Esophagus muscularis mucosa (tissue), 2 donors: ENCODE measurements around the gene TTC27.
"Not testable (repeated sequence)": the region's sequence is repeated elsewhere in the genome, so short reads cannot be mapped to it uniquely, and the experiment has no call there.

Experiments used
- EP300 ChIP-seq: sonication (generic); formaldehyde crosslinking; IDR thresholded peaks from one replicate; pipeline ENCODE4 v1.6.1; 2017; ENCODE audit warnings: antibody characterized with exemption
- POLR2A ChIP-seq: fragments of 450-650 bp; IDR thresholded peaks from one replicate; pipeline ENCODE4 v1.6.1; 2017; ENCODE audit warnings: antibody characterized with exemption, moderate library complexity, mild to moderate bottlenecking, low read depth

DNA sequence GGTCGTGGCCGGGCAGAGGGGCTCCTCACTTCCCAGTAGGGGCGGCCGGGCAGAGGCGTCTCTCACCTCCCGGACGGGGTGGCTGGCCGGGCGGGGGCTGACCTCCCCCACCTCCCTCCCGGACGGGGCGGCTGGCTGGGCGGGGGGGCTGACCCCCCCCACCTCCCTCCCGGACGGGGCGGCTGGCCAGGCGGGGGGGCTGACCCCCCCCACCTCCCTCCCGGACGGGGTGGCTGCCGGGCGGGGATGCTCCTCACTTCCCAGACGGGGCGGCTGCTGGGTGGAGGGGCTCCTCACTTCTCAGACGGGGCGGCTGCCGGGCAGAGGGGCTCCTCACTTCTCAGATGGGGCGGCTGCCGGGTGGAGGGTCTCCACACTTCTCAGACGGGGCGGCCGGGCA lies 126.8 kb downstream of the TTC27 start:
- not testable (repeated sequence) for TF ChIP-seq EP300, POLR2A
